GM23338 (cell line): ENCODE results near the gene SLC29A4. TPM values are rescaled to one million over a fixed set of nuclear protein-coding genes. Genes with fewer than 3 reads are reported as not detected.

Experiments
- ATAC-seq: fragments of 200-7000 bp; cut with Tn5 transposase; 3 replicates; pipeline ENCODE4 v1.9.1; 2020
- DNase-seq: peaks from one replicate; pipeline ENCODE4 v3.0.0-alpha.2; 2015; ENCODE audit warnings: low spot score
- H2AFZ ChIP-seq: fragments of 200-600 bp; sonication (generic); 2 replicates; pipeline ENCODE4 v1.8.0; 2016; ENCODE audit warnings: antibody characterized with exemption, mild to moderate bottlenecking, moderate library complexity
- H3F3A ChIP-seq: fragments of 200-600 bp; sonication (generic); replicated peaks from 2 replicates; pipeline ENCODE4 v1.8.0; 2017; ENCODE audit warnings: antibody characterized with exemption, mixed run types, low read depth
- H3K27ac ChIP-seq: fragments of 200-600 bp; sonication (generic); 2 replicates; pipeline ENCODE4 v1.6.1; 2016; ENCODE audit warnings: low read depth
- H3K27me3 ChIP-seq: fragments of 200-600 bp; sonication (generic); 2 replicates; pipeline ENCODE4 v1.8.0; 2016; ENCODE audit warnings: mild to moderate bottlenecking, mixed run types, moderate library complexity; ENCODE audit not compliant: insufficient read depth
- H3K36me3 ChIP-seq: fragments of 200-600 bp; sonication (generic); 2 replicates; pipeline ENCODE4 v1.8.0; 2016; ENCODE audit warnings: mild to moderate bottlenecking; ENCODE audit not compliant: insufficient read depth
- H3K4me1 ChIP-seq: fragments of 200-600 bp; sonication (generic); 2 replicates; pipeline ENCODE4 v1.8.0; 2016; ENCODE audit warnings: mild to moderate bottlenecking, moderate library complexity; ENCODE audit not compliant: insufficient read depth
- H3K4me2 ChIP-seq: fragments of 200-600 bp; sonication (generic); 2 replicates; pipeline ENCODE4 v1.7.1; 2017; ENCODE audit warnings: mixed run types
- H3K4me3 ChIP-seq: fragments of 200-600 bp; sonication (generic); 2 replicates; pipeline ENCODE4 v1.6.1; 2016; ENCODE audit warnings: mixed run types
- H3K79me2 ChIP-seq: fragments of 200-600 bp; sonication (generic); replicated peaks from 2 replicates; pipeline ENCODE4 v1.8.0; 2017; ENCODE audit warnings: mild to moderate bottlenecking; ENCODE audit not compliant: insufficient read depth
- H3K9me2 ChIP-seq: fragments of 200-600 bp; sonication (generic); 2 replicates; pipeline ENCODE4 v1.8.0; 2017; ENCODE audit not compliant: insufficient read depth
- H4K20me1 ChIP-seq: fragments of 200-600 bp; sonication (generic); replicated peaks from 2 replicates; pipeline ENCODE4 v1.8.0; 2017; ENCODE audit warnings: mild to moderate bottlenecking; ENCODE audit not compliant: insufficient read depth
- H3K27ac Mint-ChIP-seq: 2 replicates; pipeline ENCODE4 v1.8.0; 2020; ENCODE audit warnings: inconsistent platforms, mild to moderate bottlenecking, moderate library complexity, mixed read lengths
- H3K27me3 Mint-ChIP-seq: 3 replicates; pipeline ENCODE4 v1.8.0; 2022; ENCODE audit warnings: low read depth, mild to moderate bottlenecking, moderate library complexity, mixed read lengths, inconsistent platforms; ENCODE audit not compliant: insufficient read depth, poor library complexity
- H3K36me3 Mint-ChIP-seq: 3 replicates; pipeline ENCODE4 v1.8.0; 2021; ENCODE audit warnings: low read depth, mild to moderate bottlenecking, inconsistent platforms, moderate library complexity, mixed read lengths
- H3K4me1 Mint-ChIP-seq: 3 replicates; pipeline ENCODE4 v1.8.0; 2020; ENCODE audit warnings: mild to moderate bottlenecking, inconsistent platforms, mixed read lengths
- H3K4me3 Mint-ChIP-seq: 3 replicates; pipeline ENCODE4 v1.8.0; 2021; ENCODE audit warnings: moderate library complexity, mild to moderate bottlenecking, inconsistent platforms, mixed read lengths
- H3K9me3 Mint-ChIP-seq: 3 replicates; pipeline ENCODE4 v1.8.0; 2020; ENCODE audit warnings: moderate library complexity, mild to moderate bottlenecking, inconsistent platforms, mixed read lengths
- CREB1 ChIP-seq: fragments of 250-450 bp; sonication (Bioruptor Pico); IDR thresholded peaks from 2 replicates; pipeline ENCODE4 v1.5.0; 2020; ENCODE audit warnings: low read depth, mild to moderate bottlenecking, moderate library complexity
- CTCF ChIP-seq, 2 experiments: fragments of 200-600 bp in 1 of 2; sonication (generic) in 1 of 2; conservative IDR thresholded peaks; 2 replicates each; pipeline versions ENCODE4 v1.5.1 to v1.6.1; 2016 to 2017; ENCODE audit warnings: antibody characterized with exemption in 2 of 2, low read depth in 2 of 2, mild to moderate bottlenecking in 2 of 2, moderate library complexity in 1 of 2
- ETS1 ChIP-seq: IDR thresholded peaks from 2 replicates; pipeline ENCODE4 v1.6.1; 2016; ENCODE audit warnings: antibody characterized with exemption
- EZH2 ChIP-seq: fragments of 200-600 bp; sonication (generic); IDR thresholded peaks from one replicate; pipeline ENCODE4 v1.8.0; 2017; ENCODE audit warnings: antibody characterized with exemption, mild to moderate bottlenecking, low read depth; ENCODE audit not compliant: unreplicated experiment
- EZH2phosphoT487 ChIP-seq: fragments of 200-600 bp; sonication (generic); IDR thresholded peaks from one replicate; pipeline ENCODE4 v1.8.1; 2018; ENCODE audit warnings: antibody characterized with exemption; ENCODE audit not compliant: unreplicated experiment
- JUNB ChIP-seq: IDR thresholded peaks from one replicate; pipeline ENCODE4 v1.6.1; 2016; ENCODE audit warnings: antibody characterized with exemption; ENCODE audit not compliant: unreplicated experiment
- NANOG ChIP-seq: IDR thresholded peaks from 2 replicates; pipeline ENCODE4 v1.6.1; 2016; ENCODE audit warnings: antibody characterized with exemption, borderline replicate concordance
- POLR2AphosphoS5 ChIP-seq: IDR thresholded peaks from 2 replicates; pipeline ENCODE4 v1.6.1; 2016; ENCODE audit warnings: antibody characterized with exemption, low read depth
- REST ChIP-seq: IDR thresholded peaks from one replicate; pipeline ENCODE4 v1.6.1; 2018; ENCODE audit warnings: antibody characterized with exemption; ENCODE audit not compliant: unreplicated experiment
- STAT1 ChIP-seq: IDR thresholded peaks from one replicate; pipeline ENCODE4 v1.6.1; 2016; ENCODE audit warnings: antibody characterized with exemption; ENCODE audit not compliant: unreplicated experiment
- ZNF114 ChIP-seq: fragments of 250-450 bp; sonication (Bioruptor Pico); IDR thresholded peaks from 2 replicates; pipeline ENCODE4 v1.5.0; 2020; ENCODE audit warnings: mild to moderate bottlenecking, moderate library complexity
- ZNF331 ChIP-seq: fragments of 250-450 bp; sonication (Bioruptor Pico); IDR thresholded peaks from 2 replicates; pipeline ENCODE4 v1.5.0; 2020; ENCODE audit warnings: low read depth, mild to moderate bottlenecking, moderate library complexity
- polyA plus RNA-seq: library from polyadenylated mRNA; unstranded; fragments of >200 nt; fragmentation: Nextera tagmentation; extraction: Ambion mirVana; gene quantifications from 2 replicates; pipeline ENCODE4 v1.2.1, GENCODE V29; 2016
- total RNA-seq: library from RNA; depleted of rRNA; stranded (reverse); fragments of >200 nt; shearing (Covaris generic); gene quantifications from 2 replicates; pipeline ENCODE4 v1.2.3, GENCODE V29; 2014

Gene SLC29A4
- total and polyA plus RNA-seq, 2 experiments from 2014 or later: 4.8 to 8.1 TPM

GRCh38 chr7:5276611-5277010 is 6.1 kb upstream of the SLC29A4 start:
- Mint-ChIP-seq H3K4me3 (no peak overlapping the region), H3K27ac (no peak overlapping the region), H3K4me1 (peaks cover 7% of the 10 kb centered on the region; the same call in 1 of the 3 replicates), H3K27me3 (peaks cover 8% of the 10 kb centered on the region), H3K9me3 (no peaks in the 10 kb centered on the region), H3K36me3 (no peaks in the 10 kb centered on the region)
- H3K27me3 ChIP-seq: no peaks in the 10 kb centered on the region; the same call in 1 of the 2 replicates
- H3K4me3 ChIP-seq: no peak overlapping the region
- H3K4me1 ChIP-seq: no peaks in the 10 kb centered on the region; the same call in 1 of the 2 replicates
- H3K9me2 ChIP-seq: no peaks in the 10 kb centered on the region
- no peak overlapping the region for H3K27ac ChIP-seq
- H4K20me1 ChIP-seq: no peaks in the 10 kb centered on the region
- no peak for DNase-seq
- no peak for ATAC-seq
- no peak overlapping the region for H3K4me2 ChIP-seq
- no peaks in the 10 kb centered on the region for H3F3A ChIP-seq
- H3K36me3 ChIP-seq: no peaks in the 10 kb centered on the region
- H3K79me2 ChIP-seq: no peaks in the 10 kb centered on the region
- TF ChIP-seq REST: no peak
- no peak for TF ChIP-seq EZH2phosphoT487
- no peak for TF ChIP-seq EZH2
- no peak for TF ChIP-seq POLR2AphosphoS5
- H2AFZ ChIP-seq: no peak overlapping the region

- H3K4me1 Mint-ChIP-seq: peaks cover 7% of the 10 kb centered on the region; the same call in 1 of the 3 replicates
- ATAC-seq (no peak), DNase-seq (no peak)
- no peak overlapping the region for H2AFZ ChIP-seq
- H3K9me3 Mint-ChIP-seq: no peaks in the 10 kb centered on the region
- H4K20me1 ChIP-seq: no peaks in the 10 kb centered on the region
- no peaks in the 10 kb centered on the region; the same call in 1 of the 2 replicates for H3K4me1 ChIP-seq
- H3K4me2 ChIP-seq: no peak overlapping the region
- no peaks in the 10 kb centered on the region for H3F3A ChIP-seq
- H3K27me3 Mint-ChIP-seq: peaks cover 7% of the 10 kb centered on the region
- no peaks in the 10 kb centered on the region for H3K9me2 ChIP-seq
- no peak overlapping the region for H3K4me3 ChIP-seq
- H3K27ac Mint-ChIP-seq: no peak overlapping the region
- H3K4me3 Mint-ChIP-seq: no peak overlapping the region
- no peak overlapping the region for H3K27ac ChIP-seq
- H3K36me3 Mint-ChIP-seq: no peaks in the 10 kb centered on the region
- no peaks in the 10 kb centered on the region for H3K36me3 ChIP-seq
- H3K27me3 ChIP-seq: peaks cover 4% of the 10 kb centered on the region
- no peaks in the 10 kb centered on the region for H3K79me2 ChIP-seq
- TF ChIP-seq EZH2phosphoT487: no peak
- no peak for TF ChIP-seq ZNF114 (CRISPR knock-in tag)
- TF ChIP-seq ETS1: no peak
- TF ChIP-seq CTCF (conservative IDR thresholded peaks at IDR 0.05; ENCODE audit: low read depth in 2 of 2): no peak
- TF ChIP-seq NANOG: no peak
- no peak for TF ChIP-seq EZH2
- TF ChIP-seq STAT1: no peak
- no peak for TF ChIP-seq CREB1 (CRISPR knock-in tag)
- TF ChIP-seq POLR2AphosphoS5: no peak
- TF ChIP-seq JUNB: no peak
- no peak for TF ChIP-seq ZNF331 (CRISPR knock-in tag)
- no peak for TF ChIP-seq REST
These were observed 4.0 kb upstream of the SLC29A4 start for GRCh38 chr7:5278766-5279165.
